Astrocyte of the spinal cord (primary cell): ENCODE results near the gene KRTAP1-5.

Experiments
- DNase-seq: peaks from one replicate; pipeline ENCODE4 v3.0.0; 2011; ENCODE audit warnings: low read depth, low spot score
- H3K4me3 ChIP-seq: 2 replicates; pipeline ENCODE4 v1.5.1; 2011; ENCODE audit warnings: low read depth, mild to moderate bottlenecking, low read length, moderate library complexity
- CTCF ChIP-seq: IDR thresholded peaks from 2 replicates; pipeline ENCODE4 v1.5.1; 2012; ENCODE audit warnings: low read depth, mild to moderate bottlenecking, low read length, inconsistent platforms
- in situ Hi-C: cut with HindIII; loops from 2 replicates; pipeline ENCODE4 v1.10.0; 2017; ENCODE audit warnings: low sequenced_read_pairs

Gene KRTAP1-5

DNA sequence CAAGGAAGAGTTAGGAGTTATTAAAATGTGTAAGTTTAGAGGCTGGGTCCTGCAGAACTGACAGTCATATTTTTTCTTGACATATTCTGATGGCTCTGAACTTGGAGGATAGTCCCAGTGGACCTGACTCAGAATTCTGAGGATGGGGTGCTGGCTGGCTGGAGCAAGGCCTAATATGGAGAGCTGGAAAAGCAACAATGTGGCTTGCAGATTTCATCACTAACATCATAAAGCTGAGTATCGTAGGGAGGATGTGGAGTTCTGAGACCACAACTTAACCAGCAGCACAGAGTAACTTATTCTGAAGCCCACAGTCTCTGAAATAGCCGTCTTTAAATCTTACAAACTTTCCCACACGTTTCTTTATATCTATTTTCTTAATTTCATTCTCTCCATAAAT lies 2.3 kb downstream of the KRTAP1-5 start:
- DNase-seq = no peak
- H3K4me3 ChIP-seq = no peak overlapping the region
- no peak for TF ChIP-seq CTCF
- in situ Hi-C loops = no loop called here

DNA sequence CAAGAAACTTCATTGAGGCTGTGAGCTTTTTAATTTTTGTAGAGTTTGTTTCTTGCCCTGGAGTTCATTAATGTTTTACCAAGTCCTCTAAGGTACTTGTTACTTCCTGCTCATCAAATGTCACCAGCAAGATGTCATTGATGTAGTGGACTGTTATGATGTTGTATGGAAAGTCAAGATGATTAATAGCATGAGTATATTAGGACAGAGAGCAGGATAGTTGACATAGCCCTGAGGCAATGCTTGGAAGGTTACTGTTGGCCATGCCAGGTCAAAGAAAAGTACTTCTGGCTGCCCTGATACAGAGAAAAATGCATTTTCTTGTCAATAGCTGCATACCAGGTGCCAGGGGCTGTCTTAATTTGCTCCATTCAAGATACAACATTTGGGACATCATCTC lies 6.7 kb downstream of the KRTAP1-5 start:
- DNase-seq = no peak
- H3K4me3 ChIP-seq = no peak overlapping the region
- no peak for TF ChIP-seq CTCF
- in situ Hi-C loops = no loop called here

DNA sequence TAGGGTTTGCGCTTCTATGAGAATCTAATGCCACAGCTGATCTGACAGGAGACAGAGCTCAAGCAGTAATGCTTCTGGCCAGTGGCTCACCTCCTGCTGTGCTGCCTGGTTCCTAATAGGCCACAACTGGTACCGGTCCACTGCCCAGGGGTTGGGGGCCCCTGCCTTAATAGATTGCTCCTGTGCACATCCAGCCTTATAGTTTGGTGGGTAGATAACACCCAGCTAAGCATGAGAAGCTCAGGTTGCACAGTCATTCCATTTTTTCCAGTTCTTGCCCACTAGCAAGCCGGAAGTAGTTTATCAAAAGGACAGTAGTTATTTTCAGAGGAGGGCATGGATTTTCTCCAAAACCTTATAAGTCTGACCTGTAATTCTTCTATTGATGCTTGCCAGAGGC lies 7.6 kb downstream of the KRTAP1-5 start:
- in situ Hi-C loops = no loop called here
- DNase-seq = no peak
- no peak for TF ChIP-seq CTCF
- no peak overlapping the region for H3K4me3 ChIP-seq

DNA sequence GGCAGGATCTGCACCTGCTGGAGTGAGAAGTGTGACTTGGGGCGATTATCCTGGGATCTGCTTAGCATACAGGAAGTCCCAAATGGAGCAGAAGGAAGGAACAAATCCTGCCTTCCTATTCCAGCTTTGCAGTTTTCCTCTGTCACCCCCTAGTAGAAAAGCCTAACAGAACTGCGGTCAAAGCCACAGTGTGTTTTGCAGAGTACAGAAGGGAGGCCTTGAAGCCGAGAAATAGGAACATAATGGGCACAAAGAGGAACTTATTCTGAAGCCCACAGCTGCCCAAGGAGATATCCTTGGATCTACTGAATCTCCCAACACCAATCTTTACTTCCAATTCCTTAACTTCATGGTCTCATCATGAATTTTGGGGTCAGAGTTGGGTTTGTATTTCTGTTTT lies 8.5 kb downstream of the KRTAP1-5 start:
- TF ChIP-seq CTCF = no peak
- no peak overlapping the region for H3K4me3 ChIP-seq
- no peak for DNase-seq
- in situ Hi-C loops = no loop called here

DNA sequence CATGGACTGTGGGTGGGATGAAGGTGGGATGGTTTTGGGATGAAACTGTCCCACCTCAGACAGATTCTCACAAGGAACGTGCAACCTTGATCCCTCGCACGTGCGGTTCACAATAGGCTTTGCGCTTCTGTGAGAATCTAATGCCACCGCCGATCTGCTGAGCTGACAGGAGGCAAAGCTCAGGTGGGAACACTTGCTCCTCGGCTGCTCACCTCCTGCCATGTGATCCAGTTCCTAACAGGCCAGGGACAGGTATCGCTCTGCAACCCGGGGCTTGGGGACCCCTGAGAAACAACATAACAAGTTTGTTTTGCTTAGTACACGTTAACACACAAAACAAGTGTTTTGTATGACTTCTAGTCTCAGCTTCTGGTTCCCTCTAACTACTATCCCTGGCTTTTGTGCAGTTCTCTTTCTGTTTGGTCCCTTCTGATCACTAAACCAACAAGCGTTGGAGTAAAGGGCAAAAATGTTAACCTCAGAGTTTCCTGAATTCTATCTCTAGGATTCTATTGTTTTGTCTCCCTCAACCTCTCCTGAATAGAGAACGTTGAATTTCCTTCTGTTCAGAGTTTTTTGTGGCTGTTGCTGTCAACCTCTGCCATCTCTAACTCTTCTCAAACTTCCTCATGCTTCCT lies 10.3 kb downstream of the KRTAP1-5 start:
- in situ Hi-C loops = no loop called here
- no peak for TF ChIP-seq CTCF
- DNase-seq = no peak
- H3K4me3 ChIP-seq = no peak overlapping the region

DNA sequence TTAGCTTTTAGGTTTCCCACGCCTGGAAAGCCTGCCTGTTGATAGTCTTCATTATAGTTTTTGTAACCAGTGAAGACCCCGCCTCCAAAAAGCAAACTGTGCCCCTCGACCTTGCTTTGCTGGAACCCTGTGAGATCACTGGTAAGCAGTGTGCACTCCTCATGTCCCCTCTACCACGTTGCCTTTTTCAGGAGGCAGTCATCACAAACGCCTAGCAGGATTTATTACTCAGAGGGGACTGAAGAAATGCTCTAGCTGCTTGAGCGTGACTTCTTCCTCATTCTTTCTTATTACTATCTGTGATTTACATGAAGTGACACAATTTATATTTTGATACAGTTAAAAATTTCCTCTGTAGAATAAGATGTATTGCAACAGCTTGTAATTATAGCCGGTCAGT lies 11.6 kb downstream of the KRTAP1-5 start:
- H3K4me3 ChIP-seq = no peak overlapping the region
- TF ChIP-seq CTCF = no peak
- no peak for DNase-seq
- in situ Hi-C loops = no loop called here

GRCh38 chr17:41013606-41014005 lies 13.4 kb downstream of the KRTAP1-5 start:
- no peak for DNase-seq
- no peak overlapping the region for H3K4me3 ChIP-seq
- no peak for TF ChIP-seq CTCF
- in situ Hi-C loops = no loop called here
